Fibroblast of skin of right biceps (primary cell): ENCODE results near the gene COL25A1.
"Not testable (repeated sequence)": the region's sequence is repeated elsewhere in the genome, so short reads cannot be mapped to it uniquely, and the experiment has no call there.

Source experiments
- DNase-seq: peaks from one replicate; pipeline ENCODE4 v3.0.0-alpha.2; 2013

Gene COL25A1

DNA sequence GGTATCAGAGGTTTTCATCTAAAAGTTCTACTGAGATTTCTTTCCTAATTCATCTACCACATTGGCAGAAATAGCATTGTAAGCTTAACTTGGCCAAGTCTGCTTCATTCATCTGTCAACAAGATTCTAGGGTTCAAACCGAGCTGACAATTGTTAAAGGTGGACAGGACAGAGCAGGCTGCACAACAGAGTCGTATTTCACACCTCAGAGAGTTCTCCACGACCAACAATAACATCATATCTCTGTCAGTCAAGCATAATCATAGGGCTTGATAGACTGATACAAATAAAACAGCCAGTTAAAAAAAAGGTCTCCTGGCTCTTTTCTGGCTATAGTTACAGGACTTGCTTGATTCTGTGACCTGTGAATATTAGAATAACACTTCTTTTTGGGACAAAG, 259.2 kb downstream of the COL25A1 start:
- no peak for DNase-seq

- DNase-seq: peak; percentile 63
Measured at GRCh38 chr4:109041463-109042360, 260.7 kb downstream of the COL25A1 start.

DNA sequence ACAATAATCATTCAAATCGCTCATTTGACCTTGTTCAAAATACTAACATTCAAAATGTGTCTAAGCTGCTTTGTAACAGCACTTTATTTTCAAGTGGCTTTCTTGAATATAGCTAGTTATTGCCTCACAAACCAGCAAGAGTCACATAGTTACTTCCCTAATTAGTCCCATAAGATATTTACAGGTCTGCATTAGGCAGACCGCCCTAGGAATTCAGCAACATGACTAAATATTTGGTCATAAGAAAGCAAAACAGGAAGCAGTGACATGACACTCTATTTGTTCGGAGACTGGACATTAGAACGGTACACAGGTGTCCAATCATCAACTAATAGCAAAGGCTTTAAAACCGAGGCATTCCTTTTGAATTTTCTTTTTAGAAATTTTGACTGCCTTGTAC, 262.0 kb downstream of the COL25A1 start:
- peak; percentile 26 for DNase-seq

DNA sequence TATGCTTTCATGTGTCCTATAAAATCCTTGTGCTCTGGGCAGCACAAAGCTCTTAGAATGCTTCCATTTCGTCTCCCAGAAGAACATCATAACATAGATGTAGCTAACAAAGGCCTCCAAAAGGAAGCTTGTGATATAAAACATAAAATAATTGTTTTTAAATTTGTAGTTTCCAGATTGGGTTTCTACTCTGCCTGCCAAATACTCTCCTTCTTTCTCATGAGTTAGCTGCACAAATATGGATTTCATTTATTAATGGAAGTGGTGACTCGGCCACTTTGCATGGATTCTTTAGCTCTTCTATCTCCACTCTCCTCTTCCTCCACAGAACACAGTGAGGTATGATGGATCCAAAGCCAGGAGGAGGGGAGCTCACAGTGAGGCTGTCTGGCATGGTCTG, 265.4 kb downstream of the COL25A1 start:
- DNase-seq: no peak

DNA sequence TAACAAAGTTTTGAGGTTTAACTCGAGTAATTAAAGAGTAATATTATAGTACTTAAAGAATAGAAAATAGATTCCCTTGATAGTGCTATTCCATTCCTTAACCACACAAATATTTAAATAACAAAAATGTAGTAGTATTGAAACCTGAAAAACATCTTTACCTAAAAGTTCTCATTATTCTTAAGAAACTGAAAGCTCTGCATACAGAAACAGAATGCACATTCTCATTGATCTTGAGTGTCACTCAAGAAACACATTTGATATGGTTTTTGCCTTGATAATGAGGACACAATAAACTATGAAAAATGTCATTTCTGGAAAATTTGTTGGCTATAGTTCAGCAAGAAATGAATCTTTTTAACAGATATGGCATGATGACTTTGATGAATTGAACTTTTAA, 268.5 kb downstream of the COL25A1 start:
- DNase-seq: no peak

DNA sequence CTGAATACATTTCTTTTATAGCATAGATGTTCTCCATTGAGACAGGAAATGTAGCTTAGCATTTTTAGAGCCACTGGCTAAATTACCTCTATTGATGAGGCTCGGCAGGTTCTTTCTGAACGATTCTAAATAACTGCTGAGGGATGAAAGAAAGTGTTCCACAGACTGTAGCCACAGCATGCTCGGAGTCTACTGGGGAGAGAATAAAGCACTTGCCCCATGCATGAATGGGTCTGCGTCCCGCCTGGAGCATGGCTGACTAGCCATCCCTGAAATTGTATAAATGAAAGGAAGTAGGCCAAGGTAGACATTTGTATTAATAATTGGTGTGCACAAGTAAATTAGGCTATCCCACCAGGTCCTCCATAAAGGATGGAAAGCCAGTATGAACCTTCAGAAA, 269.8 kb downstream of the COL25A1 start:
- DNase-seq: no peak

- DNase-seq: no peak
Measured at GRCh38 chr4:109029987-109030386, 272.5 kb downstream of the COL25A1 start.

DNA sequence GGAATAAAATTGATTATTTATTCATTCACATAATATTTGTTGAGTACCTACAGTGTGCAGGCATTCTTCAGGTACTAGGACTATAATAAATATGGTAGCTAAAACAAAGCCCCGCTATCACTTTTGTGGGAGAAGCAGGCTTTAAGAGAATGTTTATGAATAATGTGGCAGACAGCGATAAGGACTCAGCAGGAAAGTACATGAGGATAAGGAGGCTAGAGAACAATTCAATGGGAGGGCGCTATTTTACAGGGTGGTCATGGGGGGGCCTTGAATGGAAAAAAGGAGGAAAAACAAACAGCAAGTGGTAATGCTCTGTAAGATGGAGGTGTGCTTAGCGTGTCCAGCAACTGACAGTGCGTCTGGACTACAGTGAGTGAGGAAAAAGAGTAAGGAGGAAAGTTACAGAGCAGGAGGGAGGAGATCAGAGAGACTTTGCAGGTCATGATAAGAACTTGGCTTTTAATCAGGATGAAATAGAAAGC, 275.4 kb downstream of the COL25A1 start:
- DNase-seq: no peak

DNA sequence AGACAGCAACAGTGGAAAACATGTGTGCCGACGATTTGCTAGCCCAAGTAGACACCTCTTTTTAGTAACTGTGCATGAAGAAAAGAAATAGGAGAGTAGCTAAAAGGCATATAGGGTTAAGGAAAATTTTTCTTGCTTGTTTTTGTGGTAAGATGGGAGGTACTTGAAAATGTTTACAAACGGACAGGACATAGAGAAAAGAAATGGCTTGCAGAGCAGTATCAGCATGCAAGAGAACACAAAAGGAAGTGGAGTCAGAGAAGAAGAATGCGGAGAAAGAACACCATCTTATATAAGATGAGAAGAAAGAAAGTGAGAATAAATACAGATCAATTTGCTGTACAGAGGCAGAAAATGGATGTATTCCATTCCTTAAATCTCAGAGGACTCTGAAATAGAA, 275.9 kb downstream of the COL25A1 start:
- DNase-seq: peak; percentile 52

GRCh38 chr4:109025471-109026076, 276.9 kb downstream of the COL25A1 start:
- DNase-seq: peak; percentile 10

GRCh38 chr4:109022961-109023360, 279.5 kb downstream of the COL25A1 start:
- DNase-seq: peak; percentile 55

GRCh38 chr4:109021630-109022029, 280.8 kb downstream of the COL25A1 start:
- DNase-seq: not testable (repeated sequence)

DNA sequence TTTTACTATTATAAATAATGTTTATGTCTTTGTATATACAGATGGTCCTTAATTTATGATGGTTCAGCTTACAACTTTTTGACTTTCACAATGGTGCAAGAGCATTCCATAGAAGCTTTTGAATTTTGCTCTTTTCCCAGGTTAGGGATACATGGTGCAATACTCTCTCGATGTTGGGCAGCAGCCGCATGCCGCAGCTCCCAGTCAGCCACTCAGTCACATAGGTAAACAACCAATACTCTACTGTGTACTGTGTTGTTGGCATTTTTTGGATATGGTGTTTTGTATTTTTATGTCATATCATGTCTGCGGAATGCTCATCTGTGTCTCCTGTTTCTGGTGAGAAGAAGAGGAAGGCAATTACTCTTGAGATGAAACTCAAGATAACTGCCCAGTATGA, 281.6 kb downstream of the COL25A1 start:
- DNase-seq: no peak

DNA sequence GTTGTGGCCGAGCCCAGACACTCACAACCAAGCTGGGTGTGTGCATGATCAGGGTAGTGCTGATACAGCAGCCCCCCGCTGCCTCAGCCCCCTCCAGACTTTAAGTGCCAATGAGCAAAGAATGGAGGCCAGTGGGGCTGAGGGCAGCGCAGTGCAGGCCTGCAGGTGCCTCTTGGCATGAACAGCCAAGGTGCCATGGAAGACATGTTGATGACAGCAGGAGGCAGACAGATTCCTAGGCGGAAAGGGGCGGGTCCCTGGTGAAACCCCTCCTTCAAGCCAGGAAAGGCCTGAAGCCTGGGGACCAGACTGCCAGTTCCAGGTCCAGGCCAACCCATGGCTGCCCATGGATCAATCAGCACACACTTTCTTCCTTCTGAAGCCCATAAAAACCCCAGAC, 286.3 kb downstream of the COL25A1 start:
- DNase-seq: no peak

DNA sequence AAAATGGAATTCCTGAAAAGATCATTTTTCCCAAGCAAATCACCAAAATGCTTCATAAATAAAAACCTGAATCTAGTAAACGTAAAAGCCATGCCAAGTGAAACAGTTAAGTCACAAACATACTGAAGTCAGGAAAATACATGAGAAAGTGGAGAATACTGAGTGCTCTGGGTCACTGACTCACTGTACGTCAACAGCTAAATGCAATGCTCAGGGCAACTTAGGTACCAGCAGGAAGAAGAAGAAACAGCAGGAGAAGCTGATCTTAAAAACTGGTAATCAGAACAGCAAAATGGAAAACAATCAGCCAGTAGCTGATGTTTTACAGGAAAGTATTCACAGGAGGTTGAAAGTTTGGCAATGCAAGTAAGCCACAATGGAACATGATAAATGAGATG, 287.0 kb downstream of the COL25A1 start:
- no peak for DNase-seq

GRCh38 chr4:109014593-109015412, 287.7 kb downstream of the COL25A1 start:
- no peak for DNase-seq

- no peak for DNase-seq
Measured at GRCh38 chr4:109012286-109012880, 290.1 kb downstream of the COL25A1 start.

- DNase-seq: no peak
Measured at GRCh38 chr4:109011241-109012026, 291.0 kb downstream of the COL25A1 start.

DNA sequence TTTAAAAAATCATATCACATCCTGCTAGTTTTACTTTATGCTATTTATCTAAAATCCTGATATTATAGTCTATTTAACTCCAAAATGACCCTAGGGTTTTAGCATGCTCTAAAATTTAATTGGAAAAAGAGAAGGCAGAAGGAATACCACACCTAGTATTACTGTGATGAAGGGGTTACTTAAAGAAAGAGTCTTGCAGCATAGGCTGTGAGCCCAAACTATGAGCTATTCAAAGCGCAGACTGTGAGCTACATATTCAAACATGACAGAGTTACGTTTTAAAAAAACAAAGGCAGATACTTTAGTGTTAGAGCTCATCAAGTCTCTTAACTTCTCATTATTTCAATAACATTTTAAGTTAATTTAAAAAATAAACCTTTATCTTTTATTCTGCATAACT, 291.9 kb downstream of the COL25A1 start:
- no peak for DNase-seq

DNA sequence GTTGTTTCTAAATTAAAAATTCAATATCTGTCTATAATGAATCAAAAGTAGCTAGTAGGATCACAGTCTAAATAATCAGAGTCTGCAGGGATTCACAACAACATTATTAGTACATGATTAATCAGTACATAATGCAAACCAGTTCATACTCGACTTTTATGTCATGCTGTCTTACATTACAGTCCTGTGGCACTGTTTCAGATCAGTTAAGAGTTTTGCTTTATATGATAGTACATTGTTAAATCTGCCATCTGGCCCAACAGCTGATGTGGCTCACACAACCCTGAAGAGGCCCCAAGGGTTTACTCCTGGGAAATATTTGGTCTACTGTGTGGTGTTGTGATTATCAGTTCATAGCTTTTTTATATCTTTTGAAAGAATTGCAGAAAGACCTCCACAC, 292.5 kb downstream of the COL25A1 start:
- DNase-seq: peak; percentile 82

GRCh38 chr4:109007976-109008375, 294.5 kb downstream of the COL25A1 start:
- DNase-seq: no peak

DNA sequence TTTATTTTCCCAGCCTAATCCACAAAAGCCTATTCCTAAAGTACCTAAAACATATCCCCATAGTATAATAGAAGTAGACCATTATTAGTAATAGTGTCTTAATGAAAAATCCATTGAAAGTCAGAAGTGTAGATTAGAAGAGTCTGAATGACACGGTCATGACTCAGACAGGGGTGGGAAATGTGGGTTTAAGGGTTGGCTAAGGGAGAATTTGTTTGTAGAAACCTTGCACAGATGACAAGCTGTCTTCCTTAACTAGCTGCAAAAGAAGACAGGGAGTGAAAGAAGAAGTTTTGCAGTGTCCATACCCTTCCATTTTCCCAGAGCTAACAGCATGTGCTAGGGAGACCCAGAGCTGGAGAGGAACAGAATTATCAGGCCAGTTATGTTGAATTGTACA, 296.9 kb downstream of the COL25A1 start:
- peak; percentile 77 for DNase-seq
